GM23248 (cell line): ENCODE results near the gene CTNNA3.

Experiments used
- EZH2 ChIP-seq: fragments of 200-600 bp; sonication (generic); IDR thresholded peaks from 2 replicates; pipeline ENCODE4 v1.6.1; 2018; ENCODE audit warnings: antibody characterized with exemption, mild to moderate bottlenecking; ENCODE audit not compliant: insufficient read depth, poor library complexity, severe bottlenecking
- EZH2phosphoT487 ChIP-seq: fragments of 200-600 bp; sonication (generic); IDR thresholded peaks from 2 replicates; pipeline ENCODE4 v1.6.1; 2018; ENCODE audit warnings: antibody characterized with exemption, moderate library complexity, mild to moderate bottlenecking, low read depth; ENCODE audit not compliant: insufficient read depth

- no peak for TF ChIP-seq EZH2phosphoT487
- TF ChIP-seq EZH2 = no peak
Measured at GRCh38 chr10:67282871-67283270, 413.1 kb downstream of the CTNNA3 start.
